ENCODE measurements around the gene PCDH1.
A peak's percentile ranks its signal among the peaks of the same experiment; 100 is the strongest.
"Not testable (repeated sequence)": the region's sequence is repeated elsewhere in the genome, so short reads cannot be mapped to it uniquely, and the experiment has no call there.

Gene PCDH1

DNA sequence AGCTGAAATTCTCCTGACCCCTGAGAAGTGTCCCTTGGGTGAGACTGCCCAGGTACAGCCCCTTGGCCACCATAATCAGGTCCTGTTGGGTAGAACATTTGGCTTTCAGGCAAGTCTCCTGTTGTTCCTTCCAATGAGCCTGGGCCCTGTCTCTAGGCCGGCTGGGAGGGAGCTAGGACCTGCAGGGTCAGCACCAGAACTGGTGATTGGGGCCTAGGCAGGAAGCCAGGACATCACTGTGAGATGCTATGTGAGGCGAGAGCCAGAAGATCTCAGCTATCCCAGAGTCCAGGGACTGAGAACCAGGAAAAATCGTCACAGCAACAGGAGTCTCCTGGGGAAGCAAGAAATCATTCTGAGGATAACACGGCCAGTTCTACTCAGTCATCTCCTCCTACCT lies 51.5 kb downstream of the PCDH1 start:
- no peak for DNase-seq

- DNase-seq = no peak
These were observed 52.2 kb downstream of the PCDH1 start for GRCh38 chr5:141825791-141826560.

DNA sequence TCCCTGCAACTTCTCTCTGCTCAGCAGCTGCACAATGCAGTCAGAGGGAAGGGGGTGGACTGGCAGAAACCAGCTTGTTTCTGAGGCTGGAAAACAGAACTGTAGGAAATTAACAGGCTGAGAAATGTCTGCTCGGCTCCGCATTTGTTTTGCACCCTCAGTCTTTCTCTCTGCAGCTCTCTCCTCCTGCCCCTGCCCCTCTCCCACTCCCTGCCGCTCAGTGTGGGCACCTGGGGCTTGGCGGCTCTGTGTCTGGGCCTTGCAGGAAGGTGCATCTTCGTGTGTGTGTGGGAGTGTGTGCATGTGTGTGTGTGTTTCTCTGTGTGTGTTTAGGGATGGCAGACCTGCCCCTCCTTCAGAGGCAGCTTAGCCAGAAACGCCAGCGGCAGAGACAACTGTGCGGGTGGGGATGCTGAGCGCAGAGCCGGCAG lies 53.0 kb downstream of the PCDH1 start:
- DNase-seq = no peak

DNA sequence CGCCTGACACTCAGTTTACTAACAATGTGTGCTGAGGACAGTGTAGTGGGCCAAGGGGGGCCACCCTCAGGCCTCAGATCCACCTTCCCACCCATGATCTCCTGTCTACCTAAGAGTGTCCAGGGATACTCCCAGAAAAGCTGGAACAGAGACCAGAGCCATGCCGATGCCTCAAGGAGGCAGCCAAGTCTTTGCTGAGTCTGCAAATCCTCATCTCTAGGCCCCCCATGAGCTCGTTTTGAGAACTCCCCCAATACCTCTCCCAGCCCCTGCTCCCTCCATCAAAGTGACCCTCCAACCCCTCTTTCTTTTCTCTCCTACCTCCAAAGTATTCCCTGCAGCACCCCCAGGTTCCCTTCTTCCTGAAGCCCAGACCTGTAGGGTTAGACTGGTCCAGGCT lies 53.5 kb downstream of the PCDH1 start:
- no peak for DNase-seq

DNA sequence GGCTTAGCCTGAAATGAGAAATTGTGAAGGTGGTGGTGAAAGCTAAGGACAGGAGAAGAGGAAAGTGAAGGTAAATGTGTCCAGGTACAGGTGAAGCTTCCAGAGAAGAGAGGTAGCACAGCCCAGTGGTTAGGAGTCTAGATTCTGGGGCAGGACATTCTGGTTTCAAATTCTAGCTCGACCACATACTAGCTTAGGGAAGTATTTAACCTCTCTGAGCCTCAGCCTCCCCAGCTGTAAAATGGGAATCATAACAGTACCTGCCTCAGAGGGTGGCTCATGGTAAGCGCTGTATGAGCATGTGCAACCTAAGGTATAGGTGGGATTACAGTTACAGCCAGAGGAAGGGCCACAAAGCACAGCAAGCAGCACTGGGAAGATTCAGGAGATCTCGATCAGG lies 55.2 kb downstream of the PCDH1 start:
- DNase-seq = no peak

GRCh38 chr5:141822144-141822543 lies 56.1 kb downstream of the PCDH1 start:
- no peak for DNase-seq

DNA sequence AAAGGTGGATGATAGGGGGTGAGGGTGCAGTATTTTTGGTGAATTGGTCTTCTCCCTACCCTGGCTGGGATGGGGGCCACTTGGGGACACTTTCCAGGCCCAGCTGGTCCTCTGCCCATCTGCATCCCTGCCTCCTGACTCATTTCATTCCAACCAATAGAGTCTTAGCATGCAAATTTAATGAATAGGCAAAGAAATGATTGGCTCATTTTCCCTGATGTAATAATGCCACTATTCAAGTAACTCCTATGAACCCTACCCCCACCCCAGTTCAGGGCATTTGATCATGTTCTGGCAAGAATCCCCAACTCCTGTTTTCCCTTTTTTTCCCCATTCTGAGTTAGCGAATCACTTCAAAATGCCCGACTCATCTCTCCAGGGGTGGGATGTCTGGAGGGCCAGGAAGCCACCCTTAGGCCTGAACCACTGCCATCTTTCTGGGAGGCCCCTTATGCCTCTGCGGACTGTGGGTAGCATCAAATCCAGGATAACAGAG lies 56.7 kb downstream of the PCDH1 start:
- no peak for DNase-seq

DNA sequence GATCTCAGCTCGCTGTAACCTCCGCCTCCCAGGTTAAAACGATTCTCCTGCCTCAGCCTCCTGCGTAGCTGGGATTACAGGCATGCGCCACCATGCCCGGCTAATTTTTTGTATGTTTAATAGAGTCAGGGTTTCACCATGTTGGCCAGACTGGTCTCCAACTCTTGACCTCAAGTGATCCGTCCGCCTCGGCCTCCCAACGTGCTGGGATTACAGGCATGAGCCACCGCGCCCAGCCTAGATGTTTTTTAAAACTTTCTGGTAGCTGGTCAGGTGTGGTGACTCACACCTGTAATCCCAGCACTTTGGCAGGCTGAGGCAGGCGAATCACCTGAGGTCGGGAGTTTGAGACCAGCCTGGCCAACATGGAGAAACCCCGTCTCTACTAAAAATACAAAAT lies 57.5 kb downstream of the PCDH1 start:
- DNase-seq = not testable (repeated sequence)

GRCh38 chr5:141817631-141818030 lies 60.6 kb downstream of the PCDH1 start:
- no peak for DNase-seq

DNA sequence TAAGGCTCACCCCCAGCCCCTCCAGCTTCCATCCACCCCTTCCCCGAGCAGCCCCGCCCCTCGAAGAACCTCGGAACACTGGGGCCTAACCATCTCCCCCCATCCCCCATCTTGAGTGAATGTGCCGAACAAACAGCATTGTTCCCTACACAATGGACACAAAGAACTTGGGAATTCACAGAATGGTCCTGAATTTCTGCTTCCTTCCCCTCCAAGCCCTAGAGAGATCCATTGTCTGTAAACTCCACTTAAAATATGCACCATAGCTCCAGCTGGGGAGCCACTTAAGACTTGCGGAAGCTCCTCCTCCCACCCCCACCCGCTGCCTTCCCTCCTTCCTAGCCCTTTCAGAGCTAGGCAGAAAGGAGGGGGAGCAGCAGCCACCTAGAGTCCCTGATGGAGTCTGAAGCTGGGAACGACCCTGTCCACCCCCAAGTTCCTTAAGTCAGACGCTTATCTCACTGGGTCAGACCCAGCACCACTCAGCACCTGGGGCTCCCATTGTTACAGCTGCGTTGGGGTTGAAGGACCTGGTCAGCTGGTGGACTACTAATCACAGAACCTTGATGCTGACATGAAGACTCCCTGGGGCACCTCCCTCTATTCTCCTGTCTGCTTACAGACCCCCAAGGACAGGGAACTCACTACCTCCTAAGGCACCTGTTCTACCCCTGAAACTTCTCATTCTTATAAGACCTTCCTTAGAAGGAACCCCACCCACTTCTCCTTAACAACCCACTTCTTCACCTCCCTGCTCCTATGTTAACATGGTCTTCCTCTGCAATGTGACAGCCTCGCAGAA lies 61.4 kb downstream of the PCDH1 start:
- DNase-seq = no peak

DNA sequence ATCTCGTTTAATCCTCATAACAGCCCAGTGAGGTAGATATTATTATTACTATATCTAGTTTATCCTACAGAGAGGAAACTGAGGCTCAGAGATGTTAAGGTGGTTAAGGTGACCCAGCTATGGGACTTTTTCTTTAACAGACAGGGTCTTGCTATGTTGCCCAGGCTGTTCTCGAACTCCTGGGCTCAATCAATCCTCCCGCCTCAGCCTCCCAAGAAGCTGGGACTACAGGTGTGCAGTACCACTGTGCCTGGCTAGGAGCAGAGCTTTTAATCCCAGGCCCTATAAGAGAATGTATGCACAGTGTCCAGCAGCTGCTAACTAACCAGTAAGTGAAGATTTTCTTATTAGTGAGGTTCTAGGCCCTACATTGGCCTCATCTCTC lies 62.4 kb downstream of the PCDH1 start:
- no peak for DNase-seq

- DNase-seq = no peak
These were observed 63.0 kb downstream of the PCDH1 start for GRCh38 chr5:141815051-141815795.

- peak; percentile 11 for DNase-seq
These were observed 63.9 kb downstream of the PCDH1 start for GRCh38 chr5:141814064-141814964.

DNA sequence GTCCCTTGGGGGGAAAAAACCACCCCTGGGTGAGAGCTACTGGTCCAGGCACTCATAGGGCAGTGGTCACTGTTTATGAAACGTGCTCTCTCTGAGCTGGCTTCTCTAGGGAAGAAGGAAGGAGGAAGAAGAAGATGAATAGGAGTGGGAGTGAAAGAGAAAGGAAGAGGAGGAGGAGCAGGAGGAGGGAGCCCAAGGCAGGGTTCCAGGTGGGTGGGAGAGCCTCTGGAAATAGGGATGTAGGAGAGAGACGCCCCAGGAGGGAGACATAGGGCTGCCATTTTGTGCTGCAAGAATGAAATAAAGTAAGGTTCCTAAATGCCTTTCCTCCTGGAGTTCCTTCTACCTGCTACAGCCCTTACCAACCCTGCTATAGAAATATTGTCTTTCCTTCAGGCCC lies 65.7 kb downstream of the PCDH1 start:
- no peak for DNase-seq

- no peak for DNase-seq
These were observed 66.7 kb downstream of the PCDH1 start for GRCh38 chr5:141811287-141812155.

DNA sequence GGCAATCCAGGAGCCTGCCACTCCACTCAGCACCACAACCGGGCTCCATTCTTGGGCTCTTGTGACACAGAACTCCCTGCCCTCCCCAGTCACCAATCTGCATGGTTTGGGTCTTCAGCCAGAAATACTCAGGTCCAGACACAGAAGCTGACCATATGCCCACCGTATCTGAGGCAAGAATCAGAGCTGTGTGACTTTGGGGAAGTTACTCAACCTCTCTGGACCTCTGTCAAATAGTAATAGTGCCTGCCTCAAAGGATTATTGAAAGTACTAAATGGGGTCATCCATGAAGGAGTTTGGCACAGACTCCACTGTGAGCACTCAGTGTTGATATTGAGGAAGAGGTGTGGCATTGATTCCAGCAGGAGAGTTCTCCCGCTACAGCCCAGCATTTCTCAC lies 67.5 kb downstream of the PCDH1 start:
- no peak for DNase-seq

GRCh38 chr5:141809380-141810096 lies 68.7 kb downstream of the PCDH1 start:
- no peak for DNase-seq

DNA sequence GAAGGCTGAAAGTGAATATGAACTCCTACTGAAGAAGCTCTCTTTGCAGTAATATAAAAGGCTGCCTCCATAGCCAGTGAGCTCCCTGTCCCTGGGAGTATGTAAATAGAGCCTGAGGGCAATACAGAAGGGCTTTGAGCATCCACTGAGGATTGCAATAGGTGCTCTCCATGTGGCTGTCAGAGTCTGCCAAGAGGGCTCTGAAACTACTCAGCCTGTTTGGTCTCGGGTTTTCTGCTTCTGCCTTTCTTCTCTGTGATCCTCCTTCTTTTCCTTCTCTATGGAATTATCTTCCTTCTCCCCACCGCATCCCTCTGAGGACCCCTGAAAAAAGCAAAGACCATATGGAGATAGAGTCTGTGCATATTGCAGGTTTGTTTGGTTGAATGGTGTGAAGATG lies 69.4 kb downstream of the PCDH1 start:
- DNase-seq = no peak

DNA sequence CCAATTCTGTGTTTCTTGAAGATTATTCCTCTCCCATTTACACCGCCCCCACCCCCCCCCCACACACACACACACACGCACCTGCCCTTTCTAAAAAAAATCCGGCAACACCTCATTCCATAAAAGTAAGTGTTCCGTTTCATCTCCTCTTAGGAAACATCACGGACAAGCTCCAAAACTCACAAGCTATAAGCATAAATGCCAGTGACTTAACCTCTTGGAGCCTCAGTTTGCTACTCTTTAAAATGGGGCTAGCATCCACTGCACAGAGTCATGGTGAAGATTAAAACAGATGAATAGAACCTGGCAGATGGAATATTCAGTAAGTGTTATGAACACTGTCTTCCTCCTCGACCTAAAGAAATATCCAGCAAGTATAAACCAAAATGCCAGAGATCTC lies 70.5 kb downstream of the PCDH1 start:
- no peak for DNase-seq

DNA sequence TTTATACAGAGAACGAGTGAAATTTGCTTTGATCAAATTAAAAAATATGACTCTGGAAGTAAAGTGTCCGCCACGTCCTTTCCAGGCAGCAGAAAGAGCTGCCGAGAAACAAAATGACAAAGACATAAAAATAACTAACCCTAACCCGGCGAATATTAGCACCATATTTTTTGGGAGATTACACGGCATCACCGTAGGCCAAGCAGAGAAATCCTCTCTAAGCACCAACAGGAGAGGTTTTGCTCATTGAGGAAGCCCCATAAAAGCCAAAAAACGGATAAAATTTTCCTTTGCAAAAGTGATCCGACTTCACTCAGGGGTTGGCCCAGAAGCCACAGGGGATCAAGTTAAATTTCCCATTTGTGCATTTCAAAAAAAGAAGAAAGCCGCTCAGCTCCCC lies 70.9 kb downstream of the PCDH1 start:
- DNase-seq = no peak

DNA sequence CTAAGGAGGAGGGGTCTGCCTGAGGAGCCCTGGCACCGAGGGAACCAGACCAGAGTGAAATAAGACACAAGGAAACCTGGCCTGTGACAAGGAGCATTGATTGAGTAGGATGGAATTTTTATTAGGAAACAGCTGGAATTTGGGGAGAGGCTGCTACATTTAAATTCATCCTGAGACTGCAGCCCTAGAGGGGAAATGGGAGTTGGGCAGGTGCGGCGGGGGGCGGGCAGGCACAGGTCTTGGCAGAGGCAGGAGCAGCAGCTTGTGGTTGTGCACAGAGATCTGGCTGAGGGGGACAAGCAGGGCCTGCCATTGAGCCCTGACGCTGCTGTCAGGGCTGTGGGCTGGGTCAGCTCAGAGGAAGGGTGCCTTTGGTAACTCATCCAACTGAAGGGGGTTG lies 71.6 kb downstream of the PCDH1 start:
- DNase-seq = no peak
